Kidney (tissue), 14 donors: ENCODE results near the gene LRTM2. TPM values are rescaled to one million over a fixed set of nuclear protein-coding genes. Genes with fewer than 3 reads are reported as not detected.

Experiments used
- DNase-seq, 5 donors: peaks; one replicate each; pipeline ENCODE4 v3.0.0-alpha.2; 2013 to 2020
- FAIRE-seq: peaks from 2 replicates; lab custom pipeline; 2012; peaks lifted over from hg19 to GRCh38; lab: Jason Lieb, UNC
- H3K27ac ChIP-seq, 2 donors: one replicate each; pipeline ENCODE4 v1.7.0; 2013; ENCODE audit warnings: low read depth in 2 of 2, low read length in 2 of 2, inconsistent platforms in 1 of 2
- H3K27me3 ChIP-seq: one replicate; pipeline ENCODE4 v1.7.1; 2013; ENCODE audit warnings: low read length, inconsistent platforms; ENCODE audit not compliant: control insufficient read depth, insufficient read depth
- H3K36me3 ChIP-seq, 3 donors: one replicate each; pipeline versions ENCODE4 v1.7.0 to v1.7.1; 2013; ENCODE audit warnings: low read length in 3 of 3, control low read depth in 1 of 3, inconsistent platforms in 1 of 3; ENCODE audit not compliant: insufficient read depth in 3 of 3, control insufficient read depth in 2 of 3
- H3K4me1 ChIP-seq, 3 donors: one replicate each; pipeline versions ENCODE4 v1.7.0 to v1.7.1; 2013; ENCODE audit warnings: low read length in 3 of 3, inconsistent platforms in 1 of 3, low read depth in 1 of 3; ENCODE audit not compliant: control insufficient read depth in 2 of 3, insufficient read depth in 2 of 3
- H3K4me3 ChIP-seq, 3 donors: one replicate each; pipeline versions ENCODE4 v1.7.0 to v1.8.1; 2013; ENCODE audit warnings: low read length in 3 of 3, control low read depth in 1 of 3, inconsistent platforms in 1 of 3
- H3K9ac ChIP-seq, 3 donors: one replicate each; pipeline versions ENCODE4 v1.7.0 to v1.7.1; 2013; ENCODE audit warnings: low read length in 3 of 3, control low read depth in 1 of 3, inconsistent platforms in 1 of 3
- H3K9me3 ChIP-seq, 3 donors: one replicate each; pipeline versions ENCODE4 v1.7.0 to v1.7.1; 2013; ENCODE audit warnings: low read length in 3 of 3, control low read depth in 1 of 3, inconsistent platforms in 1 of 3; ENCODE audit not compliant: control insufficient read depth in 2 of 3, insufficient read depth in 1 of 3
- intact Hi-C: fragments of 100-400 bp; cut with DNase I; formaldehyde crosslinking; loops from one replicate; pipeline ENCODE4 v1.11.1; 2022
- polyA plus RNA-seq: library from polyadenylated mRNA; stranded (reverse); fragments of 350-450 nt; fragmentation: Illumina TruSeq; extraction: RNeasy Lipid Tissue Mini Kit (QIAGEN cat#74804); gene quantifications from one replicate; pipeline ENCODE4 v1.2.3, GENCODE V29; 2014; ENCODE audit warnings: low read depth, low replicate concordance; ENCODE audit not compliant: insufficient read depth
- total RNA-seq: library from RNA; stranded (reverse); fragmentation: NEBNext Ultra II Directional; extraction: Animal tissue kit (Norgen Biotek cat#: 25700); gene quantifications from one replicate; pipeline ENCODE4 v1.2.1, GENCODE V29; 2021
- TF ChIP-seq, protein P1 (sequence below): IDR thresholded peaks from 3 replicates; pipeline ENCODE4 v1.5.1; 2012; ENCODE audit warnings: mild to moderate bottlenecking, moderate library complexity, borderline replicate concordance; ENCODE audit not compliant: insufficient read depth; ENCODE audit errors: extremely low read depth
- donor health status: control.
- donor health status: control.
- donor health status: control.
- donor health status: control.
- donor health status: control.
- donor health status: DM: yes; HTN: yes; CAD: no.
- donor health status: Normal renal cell carcinoma (clear cell type).

Gene LRTM2
- total and polyA plus RNA-seq, 2 donors from 2014 or later, result not detected

DNA sequence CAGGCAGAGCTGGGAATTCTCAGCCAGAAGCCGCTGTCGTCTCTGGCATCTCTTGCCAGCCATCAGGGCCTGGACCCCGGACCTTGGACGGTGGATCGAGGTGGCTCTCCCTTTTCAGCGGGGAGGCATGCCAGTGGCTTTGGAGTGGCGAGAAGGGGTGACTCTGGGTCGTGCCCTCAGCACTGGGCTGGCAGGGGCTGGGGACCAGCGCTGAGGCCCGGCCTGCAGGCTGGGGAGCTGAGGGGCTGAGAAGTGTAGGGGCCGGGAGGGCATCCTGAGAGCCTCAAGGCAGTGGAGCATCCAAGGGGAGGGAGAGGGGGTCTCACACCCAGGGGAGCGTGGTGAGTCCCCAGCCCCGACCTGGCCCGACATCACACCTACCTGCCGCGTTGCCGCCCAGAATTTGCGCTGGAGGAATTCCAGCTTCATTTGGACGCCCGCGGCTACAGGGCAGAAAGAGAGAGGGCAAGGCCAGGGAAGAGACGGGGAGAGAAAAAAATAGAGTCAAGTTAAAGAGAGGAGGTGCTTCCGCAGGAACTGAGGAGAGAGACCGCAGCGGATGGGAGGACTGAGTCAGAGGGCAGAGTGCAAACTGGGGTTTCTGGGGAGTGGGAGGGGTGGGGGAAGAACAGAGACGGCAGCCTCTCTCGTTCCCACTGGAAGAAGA lies 9.0 kb upstream of the LRTM2 start:
- Histone ChIP-seq H3K9me3 (no peaks in the 10 kb centered on the region), H3K27me3 (no peaks in the 10 kb centered on the region), H3K27ac (no peak overlapping the region), H3K4me1 (no peaks in the 10 kb centered on the region), H3K36me3 (no peaks in the 10 kb centered on the region), H3K4me3 (no peak overlapping the region), H3K9ac (no peak overlapping the region)
- TF ChIP-seq, protein P1, sequence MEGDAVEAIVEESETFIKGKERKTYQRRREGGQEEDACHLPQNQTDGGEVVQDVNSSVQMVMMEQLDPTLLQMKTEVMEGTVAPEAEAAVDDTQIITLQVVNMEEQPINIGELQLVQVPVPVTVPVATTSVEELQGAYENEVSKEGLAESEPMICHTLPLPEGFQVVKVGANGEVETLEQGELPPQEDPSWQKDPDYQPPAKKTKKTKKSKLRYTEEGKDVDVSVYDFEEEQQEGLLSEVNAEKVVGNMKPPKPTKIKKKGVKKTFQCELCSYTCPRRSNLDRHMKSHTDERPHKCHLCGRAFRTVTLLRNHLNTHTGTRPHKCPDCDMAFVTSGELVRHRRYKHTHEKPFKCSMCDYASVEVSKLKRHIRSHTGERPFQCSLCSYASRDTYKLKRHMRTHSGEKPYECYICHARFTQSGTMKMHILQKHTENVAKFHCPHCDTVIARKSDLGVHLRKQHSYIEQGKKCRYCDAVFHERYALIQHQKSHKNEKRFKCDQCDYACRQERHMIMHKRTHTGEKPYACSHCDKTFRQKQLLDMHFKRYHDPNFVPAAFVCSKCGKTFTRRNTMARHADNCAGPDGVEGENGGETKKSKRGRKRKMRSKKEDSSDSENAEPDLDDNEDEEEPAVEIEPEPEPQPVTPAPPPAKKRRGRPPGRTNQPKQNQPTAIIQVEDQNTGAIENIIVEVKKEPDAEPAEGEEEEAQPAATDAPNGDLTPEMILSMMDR, result no peak
- intact Hi-C loops, result no loop called here
- no peak for FAIRE-seq
- DNase-seq, result peak in 2 of 5 donors; percentile 33 to 64

DNA sequence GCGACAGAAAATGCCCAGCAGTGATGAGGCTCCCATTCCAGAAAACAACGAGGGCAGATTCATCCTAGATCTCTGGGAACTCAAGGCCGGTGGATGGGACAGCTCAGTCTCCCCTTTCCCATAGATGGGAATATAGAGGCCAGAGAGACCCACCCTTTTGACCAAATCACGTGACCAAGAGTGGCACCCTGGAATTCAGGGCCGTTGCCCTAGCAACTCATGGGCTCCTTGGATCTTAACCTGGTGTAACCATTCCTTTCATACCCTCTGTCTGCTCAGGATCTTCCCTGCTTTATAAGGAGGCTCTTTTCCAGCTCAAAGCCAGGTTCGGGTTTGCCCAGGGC lies 8.4 kb upstream of the LRTM2 start:
- no peaks in the 10 kb centered on the region for H3K36me3 ChIP-seq
- H3K27ac ChIP-seq, result peak overlapping the region in 1 of 2 donors; percentile 22
- H3K9ac ChIP-seq, result no peak overlapping the region
- no peak overlapping the region for H3K4me3 ChIP-seq
- no peaks in the 10 kb centered on the region for H3K4me1 ChIP-seq
- no peaks in the 10 kb centered on the region for H3K27me3 ChIP-seq
- TF ChIP-seq, protein P1, result no peak
- peak in 1 of 5 donors; percentile 21 for DNase-seq
- FAIRE-seq, result no peak
- no peaks in the 10 kb centered on the region for H3K9me3 ChIP-seq
- intact Hi-C loops, result no loop called here

DNA sequence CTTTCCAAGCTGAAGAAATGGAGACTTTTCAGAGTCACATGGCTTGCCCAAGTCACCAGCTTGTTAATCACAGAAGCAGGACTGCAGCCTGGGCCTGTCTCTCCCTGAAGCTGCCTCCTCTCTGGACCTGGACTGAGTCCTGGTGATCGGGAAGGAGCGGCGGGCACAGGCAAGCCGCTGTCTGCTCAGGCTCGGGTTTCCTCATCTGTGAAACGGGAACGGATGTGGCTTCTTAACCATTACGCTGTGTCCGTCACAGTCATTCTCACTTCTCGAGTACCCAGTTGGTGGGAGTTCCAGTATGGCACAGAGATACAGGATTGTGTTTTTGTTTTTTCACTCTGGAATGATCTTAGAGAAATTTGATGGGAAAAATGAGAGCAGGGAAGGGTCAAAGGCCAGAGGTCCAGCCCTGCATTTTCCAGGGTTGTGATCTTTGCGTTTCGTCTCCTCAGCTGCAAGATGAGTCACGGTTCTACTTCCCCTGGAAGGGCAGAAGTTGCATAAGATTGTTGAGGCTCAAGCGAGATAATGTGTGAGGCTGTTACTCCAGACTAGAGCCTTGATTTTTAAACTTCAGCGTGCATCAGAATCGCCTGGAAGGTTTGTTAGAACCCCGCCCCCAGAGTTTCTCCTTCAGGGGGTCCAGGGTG lies 7.6 kb upstream of the LRTM2 start:
- intact Hi-C loops, result no loop called here
- no peak for FAIRE-seq

More for the DNA sequence above, 7.6 kb upstream of the LRTM2 start:
- H3K27ac ChIP-seq, result peak overlapping the region in 1 of 2 donors; percentile 3
- TF ChIP-seq, protein P1, result no peak
- no peaks in the 10 kb centered on the region for H3K36me3 ChIP-seq
- H3K4me1 ChIP-seq, result no peaks in the 10 kb centered on the region
- peak in 1 of 5 donors; percentile 74 for DNase-seq
- H3K4me3 ChIP-seq, result no peak overlapping the region
- H3K27me3 ChIP-seq, result no peaks in the 10 kb centered on the region
- H3K9me3 ChIP-seq, result no peaks in the 10 kb centered on the region
- no peak overlapping the region for H3K9ac ChIP-seq
